ENCODE measurements around the gene LARP4B.

DNA sequence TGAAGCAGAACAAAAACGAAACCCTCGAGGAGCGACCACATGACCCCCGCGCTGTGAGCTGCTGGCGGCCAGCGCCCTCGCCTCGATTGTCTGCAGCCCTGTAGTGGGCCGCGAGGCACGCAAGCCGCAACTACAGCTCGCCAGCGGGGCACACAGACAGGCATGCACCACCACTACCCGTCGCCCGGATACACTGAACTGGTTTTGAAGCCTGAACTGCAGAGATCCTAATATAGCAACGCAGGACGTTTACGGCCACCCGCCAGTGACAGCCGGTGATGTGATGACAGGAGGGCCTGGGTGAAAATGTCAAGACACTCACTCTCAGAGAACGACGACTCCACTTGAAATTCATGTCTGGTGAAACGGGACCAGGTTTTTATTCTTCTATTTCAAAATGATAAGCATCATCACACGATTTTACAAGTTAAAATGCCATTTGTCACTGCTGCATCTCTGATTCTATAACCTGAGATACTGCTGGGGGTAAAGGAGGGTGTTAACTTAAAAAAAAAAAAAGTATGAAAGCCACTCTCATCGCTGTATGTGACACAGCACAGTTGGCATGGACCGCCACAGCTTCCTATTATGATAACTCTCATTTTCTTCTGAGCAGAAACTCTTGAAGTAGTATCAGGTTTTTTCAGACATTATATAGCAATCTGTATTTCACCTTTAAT, 121.7 kb downstream of the LARP4B start:
- no peak for TF ChIP-seq CTCF (IDR thresholded peaks at IDR 0.05; ENCODE audit: low read depth, low read length)
- TF ChIP-seq EZH2phosphoT487 (IDR thresholded peaks at IDR 0.05; ENCODE audit: low read depth): no peak
